A549 treated with dexamethasone at 1 μM for 4 hours (cell line): ENCODE measurements around the gene SULT2B1. TPM values are rescaled to one million over a fixed set of nuclear protein-coding genes. Genes with fewer than 3 reads are reported as not detected.

Experiments
- total RNA-seq: library from RNA; stranded (reverse); fragments of 200-300 nt; extraction: Qiagen RNA extraction; gene quantifications from 5 replicates; pipeline ENCODE4 v1.2.3, GENCODE V29; 2022

Gene SULT2B1
- 11.9 to 18.4 TPM (median 17.2 TPM) in 5 replicates for total RNA-seq

GRCh38 chr19:48551437-48552302 is at the start of gene SULT2B1:
TSS of gene SULT2B1 (plus strand) at chr19:48552172. CDS start at chr19:48552253, 81 bp downstream.

GRCh38 chr19:48511800-48512503 is 40.0 kb upstream of the SULT2B1 start, which contains the start of gene LMTK3:
TSS of gene LMTK3 (minus strand) at chr19:48511835. CDS start at chr19:48511576, 259 bp downstream.

GRCh38 chr19:48606463-48607358 is 54.7 kb downstream of the SULT2B1 start, which contains the start of gene SPACA4:
TSS of gene SPACA4 (plus strand) at chr19:48606742. CDS start at chr19:48606979, 237 bp downstream.

GRCh38 chr19:48614436-48615230 is 62.7 kb downstream of the SULT2B1 start, which contains the start of gene FAM83E:
TSS of gene FAM83E (minus strand) at chr19:48615076. CDS start at chr19:48613372, 1,704 bp downstream.

GRCh38 chr19:48618916-48619691 is 67.1 kb downstream of the SULT2B1 start, which contains the start of the genes RPL18 and SPHK2:
TSS of gene RPL18 (minus strand) at chr19:48619178. CDS start at chr19:48619143, 35 bp downstream.
TSS of gene SPHK2 (plus strand) at chr19:48619506. CDS start at chr19:48620515, 1,009 bp downstream.

GRCh38 chr19:48636859-48637448 is 85.0 kb downstream of the SULT2B1 start, which contains the start of gene DBP:
TSS of gene DBP (minus strand) at chr19:48637379. CDS start at chr19:48636994, 385 bp downstream.

GRCh38 chr19:48646001-48646721 is 94.2 kb downstream of the SULT2B1 start, which contains the start of gene CA11:
TSS of gene CA11 (minus strand) at chr19:48646187. CDS start at chr19:48645632, 555 bp downstream.

Other genes starting within 250 kb of the SULT2B1 start
- 380 to 538 TPM (median 393 TPM) in 5 replicates for gene EMP3, start 226.6 kb upstream of the SULT2B1 start, total RNA-seq
- 3.6 to 4.8 TPM (median 4.8 TPM) in 5 replicates for gene TMEM143, start 188.2 kb upstream of the SULT2B1 start, total RNA-seq
- 2.3 to 3.7 TPM (median 2.8 TPM) in 5 replicates for gene SYNGR4, start 187.8 kb upstream of the SULT2B1 start, total RNA-seq
- gene KDELR1, start 160.6 kb upstream of the SULT2B1 start, total RNA-seq: 328 to 488 TPM (median 483 TPM) in 5 replicates
- gene GRIN2D, start 158.5 kb upstream of the SULT2B1 start, total RNA-seq: 5.0 to 9.7 TPM (median 8.6 TPM) in 5 replicates
- 93.6 to 132 TPM (median 119 TPM) in 5 replicates for gene GRWD1, start 106.2 kb upstream of the SULT2B1 start, total RNA-seq
- gene KCNJ14, start 96.6 kb upstream of the SULT2B1 start, total RNA-seq: 1.1 to 2.1 TPM (median 1.2 TPM) in 5 replicates
- gene CYTH2, start 82.8 kb upstream of the SULT2B1 start, total RNA-seq: 54.6 to 66.8 TPM (median 60.9 TPM) in 5 replicates
- 2.2 to 5.3 TPM (median 4.8 TPM) in 5 replicates for gene LMTK3, start 40.3 kb upstream of the SULT2B1 start, total RNA-seq
- 0.08 to 0.11 TPM in 2 of 5 replicates, not detected in the others for gene SPACA4, start 54.6 kb downstream of the SULT2B1 start, total RNA-seq
- gene FAM83E, start 62.9 kb downstream of the SULT2B1 start, total RNA-seq: 0.12 to 0.40 TPM (median 0.18 TPM) in 5 replicates
- 2,904 to 3,740 TPM (median 3,069 TPM) in 5 replicates for gene RPL18, start 67.0 kb downstream of the SULT2B1 start, total RNA-seq
- gene SPHK2, start 67.3 kb downstream of the SULT2B1 start, total RNA-seq: 10.1 to 17.1 TPM (median 15.9 TPM) in 5 replicates
- gene DBP, start 85.2 kb downstream of the SULT2B1 start, total RNA-seq: 1.5 to 2.7 TPM (median 1.7 TPM) in 5 replicates
- gene CA11, start 94.0 kb downstream of the SULT2B1 start, total RNA-seq: 7.6 to 13.1 TPM (median 9.9 TPM) in 5 replicates
- 0.07 to 0.29 TPM (median 0.19 TPM) in 5 replicates for gene NTN5, start 120.8 kb downstream of the SULT2B1 start, total RNA-seq
- not detected in 5 replicates for gene FUT2, start 143.8 kb downstream of the SULT2B1 start, total RNA-seq
- 0.30 to 0.66 TPM (median 0.33 TPM) in 5 replicates for gene MAMSTR, start 167.6 kb downstream of the SULT2B1 start, total RNA-seq
- gene RASIP1, start 188.4 kb downstream of the SULT2B1 start, total RNA-seq: 0.29 to 0.98 TPM (median 0.54 TPM) in 5 replicates
- not detected in 5 replicates for gene IZUMO1, start 194.7 kb downstream of the SULT2B1 start, total RNA-seq
- gene FUT1, start 200.5 kb downstream of the SULT2B1 start, total RNA-seq: 0.07 to 0.11 TPM (median 0.08 TPM) in 5 replicates
- not detected in 5 replicates for gene FGF21, start 203.4 kb downstream of the SULT2B1 start, total RNA-seq